Measurements from ENCODE around the gene LDB1. TPM values are rescaled to one million over a fixed set of nuclear protein-coding genes. Genes with fewer than 3 reads are reported as not detected.

Gene LDB1
- total RNA-seq, 4 donors from 2014 or later: 49.8 to 67.3 (median 54.8) TPM

DNA sequence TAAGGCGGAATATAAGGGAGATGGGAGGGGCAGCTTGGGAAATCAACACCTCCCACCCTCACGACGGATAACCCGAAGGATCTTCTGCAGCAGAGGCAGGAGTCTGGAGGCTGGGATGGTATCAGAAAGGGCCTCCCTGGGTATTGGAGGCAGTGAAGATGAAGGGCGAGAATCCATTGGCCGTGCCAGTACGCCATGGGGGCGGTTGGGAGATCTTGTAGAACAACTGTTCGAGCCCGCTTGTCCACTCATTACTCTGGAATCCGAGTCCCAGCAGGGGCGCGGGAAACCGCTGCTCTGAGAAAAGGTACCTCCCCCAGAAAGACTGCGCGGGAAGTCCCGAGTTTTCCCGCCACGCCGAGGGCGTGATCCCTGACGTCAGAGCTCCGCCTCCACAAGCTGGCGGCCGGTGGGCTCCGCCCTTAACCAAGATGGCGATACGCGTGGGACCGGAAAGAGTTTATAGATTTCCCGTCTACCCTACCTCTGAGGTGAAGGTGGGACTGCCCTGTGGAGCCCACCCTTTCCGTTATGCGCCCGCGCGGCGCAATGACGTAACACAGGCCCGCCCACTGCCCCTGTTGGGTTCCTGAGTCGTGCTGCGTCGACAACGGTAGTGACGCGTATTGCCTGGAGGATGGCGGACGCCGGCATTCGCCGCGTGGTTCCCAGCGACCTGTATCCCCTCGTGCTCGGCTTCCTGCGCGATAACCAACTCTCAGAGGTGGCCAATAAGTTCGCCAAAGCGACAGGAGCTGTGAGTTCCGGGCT, 31.8 kb upstream of the LDB1 start, which contains the start of gene NOLC1:
Gene NOLC1 (plus strand): TSS at position 616 of the 771 bp plus-strand sequence. CDS start 22 bp downstream, at position 638.
- Histone ChIP-seq H3K9me3 (no peaks in the 10 kb centered on the region), H3K27me3 (no peaks in the 10 kb centered on the region), H3K27ac (peak within 1 kb of the TSS; percentile 61 to 62 (median 61)), H3K4me1 (peaks cover 10 to 20% of the 10 kb centered on the region in 2 donors), H3K4me3 (replicated peaks in 1 of 3) (peak within 1 kb of the TSS; percentile 43 to 91 (median 54)), H3K36me3 (peaks cover 22 to 29% of the 10 kb centered on the region in 2 donors)
- peak; percentile 99 for DNase-seq
- 6 to 11% methylated on average over 26 to 34 of the region's 59 CpGs for WGBS, 2 donors
- intact Hi-C loops (cut with DNase I): loop anchor here (5.0 to 10.0 kb wide), 2 partner anchors 35 to 353 kb away; partner anchors contain the start of genes ACTR1A and SUFU
- TF ChIP-seq POLR2A (IDR thresholded peaks at IDR 0.05): peak in 1 of 2 donors; percentile 65
- TF ChIP-seq, protein P1, sequence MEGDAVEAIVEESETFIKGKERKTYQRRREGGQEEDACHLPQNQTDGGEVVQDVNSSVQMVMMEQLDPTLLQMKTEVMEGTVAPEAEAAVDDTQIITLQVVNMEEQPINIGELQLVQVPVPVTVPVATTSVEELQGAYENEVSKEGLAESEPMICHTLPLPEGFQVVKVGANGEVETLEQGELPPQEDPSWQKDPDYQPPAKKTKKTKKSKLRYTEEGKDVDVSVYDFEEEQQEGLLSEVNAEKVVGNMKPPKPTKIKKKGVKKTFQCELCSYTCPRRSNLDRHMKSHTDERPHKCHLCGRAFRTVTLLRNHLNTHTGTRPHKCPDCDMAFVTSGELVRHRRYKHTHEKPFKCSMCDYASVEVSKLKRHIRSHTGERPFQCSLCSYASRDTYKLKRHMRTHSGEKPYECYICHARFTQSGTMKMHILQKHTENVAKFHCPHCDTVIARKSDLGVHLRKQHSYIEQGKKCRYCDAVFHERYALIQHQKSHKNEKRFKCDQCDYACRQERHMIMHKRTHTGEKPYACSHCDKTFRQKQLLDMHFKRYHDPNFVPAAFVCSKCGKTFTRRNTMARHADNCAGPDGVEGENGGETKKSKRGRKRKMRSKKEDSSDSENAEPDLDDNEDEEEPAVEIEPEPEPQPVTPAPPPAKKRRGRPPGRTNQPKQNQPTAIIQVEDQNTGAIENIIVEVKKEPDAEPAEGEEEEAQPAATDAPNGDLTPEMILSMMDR (IDR thresholded peaks at IDR 0.05): no peak

DNA sequence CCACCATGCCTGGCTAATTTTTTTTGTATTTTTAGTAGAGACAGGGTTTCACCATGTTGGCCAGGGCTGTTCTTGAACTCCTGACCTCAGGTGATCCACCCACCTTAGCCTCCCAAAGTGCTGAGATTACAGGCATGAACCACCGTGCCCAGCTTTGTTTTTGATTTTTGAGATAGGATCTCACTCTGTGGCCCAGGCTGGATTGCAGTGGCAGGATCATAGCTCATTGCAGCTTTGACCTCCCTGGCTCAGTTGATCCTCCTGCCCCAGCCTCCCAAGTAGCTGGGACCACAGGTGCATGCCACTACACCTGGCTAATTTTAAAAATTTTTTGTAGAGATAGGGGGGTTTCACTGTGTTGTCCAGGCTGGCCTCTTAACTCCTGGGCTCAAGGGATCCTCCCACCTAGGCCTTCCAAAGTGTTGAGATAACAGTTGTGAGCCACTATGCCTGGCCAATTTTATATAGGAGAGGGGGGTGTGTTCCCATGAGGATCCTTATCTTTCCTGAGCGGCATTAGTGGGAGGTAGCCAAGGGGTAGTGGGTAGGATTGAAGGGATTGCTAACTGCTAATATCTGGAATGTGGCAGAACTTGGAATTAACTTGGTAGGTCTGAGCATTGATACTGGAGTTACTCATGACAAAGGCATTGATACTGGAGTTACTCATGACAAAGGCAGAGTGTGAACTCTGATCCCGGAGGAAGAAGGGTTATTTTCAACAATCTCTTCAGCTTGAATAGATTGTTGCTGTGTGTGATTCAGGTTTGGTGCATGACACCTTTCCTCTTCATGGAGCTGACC, 31.0 kb upstream of the LDB1 start:
- intact Hi-C loops (cut with DNase I): loop anchor here (5.0 to 10.0 kb wide), 2 partner anchors 34 to 354 kb away; partner anchors contain the start of genes ACTR1A and SUFU

DNA sequence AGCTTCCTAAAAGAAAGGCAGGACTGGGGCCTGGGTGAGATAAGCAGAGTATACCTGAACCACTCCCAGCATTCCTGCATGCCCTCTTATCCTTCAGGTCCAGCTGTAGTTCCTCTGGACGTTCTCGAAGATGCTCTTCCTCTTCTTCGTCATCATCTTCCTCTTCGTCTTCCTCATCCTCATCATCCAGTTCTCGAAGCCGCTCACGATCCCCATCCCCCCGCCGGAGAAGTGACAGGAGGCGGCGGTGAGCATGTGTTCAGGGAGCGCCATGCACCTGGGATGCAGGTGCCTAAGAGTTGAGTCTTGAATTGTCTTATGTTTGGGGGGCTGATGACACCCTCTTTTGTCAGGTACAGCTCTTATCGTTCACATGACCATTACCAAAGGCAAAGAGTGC, 28.1 kb upstream of the LDB1 start:
- Histone ChIP-seq H3K27ac (no peak overlapping the region), H3K9me3 (no peaks in the 10 kb centered on the region), H3K4me3 (replicated peaks in 1 of 3) (no peak overlapping the region), H3K36me3 (peaks cover 35% of the 10 kb centered on the region in 2 donors), H3K27me3 (no peaks in the 10 kb centered on the region), H3K4me1 (peaks cover 8 to 13% of the 10 kb centered on the region in 2 donors)
- 93 to 97% methylated on average over 13 of the region's 13 CpGs for WGBS, 2 donors
- intact Hi-C loops (cut with DNase I): no loop called here
- no peak for TF ChIP-seq POLR2A (IDR thresholded peaks at IDR 0.05)
- TF ChIP-seq, protein P1 (IDR thresholded peaks at IDR 0.05): no peak
- no peak for DNase-seq

More for the DNA sequence above, 31.0 kb upstream of the LDB1 start:
- no peaks in the 10 kb centered on the region for H3K27me3 ChIP-seq
- H3K4me1 ChIP-seq: peaks cover 8 to 18% of the 10 kb centered on the region in 2 donors
- H3K9me3 ChIP-seq: no peaks in the 10 kb centered on the region
- DNase-seq: no peak
- H3K36me3 ChIP-seq: peaks cover 26 to 32% of the 10 kb centered on the region in 2 donors
- H3K4me3 ChIP-seq (replicated peaks in 1 of 3): peak overlapping the region in 1 of 3 donors; percentile 54
- TF ChIP-seq, protein P1 (IDR thresholded peaks at IDR 0.05): no peak
- TF ChIP-seq POLR2A (IDR thresholded peaks at IDR 0.05): no peak
- 85 to 87% methylated on average over 3 of the region's 3 CpGs for WGBS, 2 donors
- peak overlapping the region; percentile 35 to 62 (median 61) for H3K27ac ChIP-seq

DNA sequence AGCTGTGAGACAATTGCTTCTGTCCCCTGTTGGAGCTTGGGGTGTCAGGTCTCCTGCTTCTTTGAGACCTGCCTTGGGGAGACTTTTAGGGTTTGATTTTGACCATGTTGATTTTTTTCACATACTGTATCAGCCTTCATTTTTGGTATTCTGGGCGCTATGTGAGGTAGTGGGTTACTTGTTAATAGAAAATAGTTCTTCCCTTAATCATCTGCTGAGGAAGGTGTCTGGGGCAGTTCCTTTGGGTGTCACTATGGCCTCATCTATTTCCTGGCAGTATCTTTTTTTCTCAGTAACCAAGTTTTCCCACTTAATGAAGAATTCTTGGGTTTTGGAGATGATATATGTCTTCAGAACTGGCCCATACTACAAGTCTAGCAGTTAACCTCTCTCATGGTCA, 27.4 kb upstream of the LDB1 start:
- H3K36me3 ChIP-seq: peaks cover 35% of the 10 kb centered on the region in 2 donors
- intact Hi-C loops (cut with DNase I): no loop called here
- DNase-seq: no peak
- H3K9me3 ChIP-seq: no peaks in the 10 kb centered on the region
- H3K4me1 ChIP-seq: peaks cover under 1 to 7% of the 10 kb centered on the region in 2 donors
- no peak overlapping the region for H3K4me3 ChIP-seq (replicated peaks in 1 of 3)
- no peaks in the 10 kb centered on the region for H3K27me3 ChIP-seq
- WGBS, 2 donors: 90 to 100% methylated on average over 1 of the region's 1 CpG
- H3K27ac ChIP-seq: no peak overlapping the region
- TF ChIP-seq, protein P1 (IDR thresholded peaks at IDR 0.05): no peak
- TF ChIP-seq POLR2A (IDR thresholded peaks at IDR 0.05): no peak
